Measurements from ENCODE around the gene SAMD7.
A peak's percentile ranks its signal among the peaks of the same experiment; 100 is the strongest.

SAMD7 gene

GRCh38 chr3:169966951-169967915 is 55.9 kb downstream of the SAMD7 start:
- DNase-seq = peak; percentile 44

- DNase-seq = no peak
These were observed 57.0 kb downstream of the SAMD7 start for GRCh38 chr3:169968224-169968885.

- no peak for DNase-seq
These were observed 58.1 kb downstream of the SAMD7 start for GRCh38 chr3:169969174-169970095.

- no peak for DNase-seq
These were observed 59.5 kb downstream of the SAMD7 start for GRCh38 chr3:169970847-169971246.

GRCh38 chr3:169971522-169971921 is 60.1 kb downstream of the SAMD7 start:
- no peak for DNase-seq

- no peak for DNase-seq
These were observed 68.7 kb downstream of the SAMD7 start for GRCh38 chr3:169980055-169980454.

- DNase-seq = no peak
These were observed 72.9 kb downstream of the SAMD7 start for GRCh38 chr3:169984292-169984691.

Data from CD4-positive, alpha-beta T cell treated with Interleukin-10 for 1 hour (primary cell).